HEK293 (cell line): ENCODE measurements around the gene UBL5.

Experiments
- CTCF ChIA-PET: fragments of 350-600 bp; formaldehyde crosslinking; extraction: SDS; loops from one replicate; lab custom pipeline; 2021; ENCODE audit warnings: antibody characterized with exemption; lab: Yijun Ruan, JAX
- POLR2A ChIA-PET: fragments of 300-600 bp; formaldehyde crosslinking; extraction: SDS; loops from one replicate; lab custom pipeline; 2020; ENCODE audit warnings: antibody characterized with exemption, inconsistent platforms; lab: Yijun Ruan, JAX
- H3K27ac ChIP-seq: fragments of 200-500 bp; sonication (Bioruptor generic); 2 replicates; pipeline ENCODE4 v1.5.1; 2014; ENCODE audit warnings: low read depth, low read length, control low read depth, inconsistent platforms; ENCODE audit errors: extremely low read depth
- H3K36me3 ChIP-seq, 2 experiments: fragments of 200-500 bp in 1 of 2; sonication (Bioruptor generic) in 1 of 2; 1 replicate in 1 of 2; 2 replicates in 1 of 2; pipeline ENCODE4 v1.5.1; 2014 to 2017; ENCODE audit warnings: inconsistent platforms in 2 of 2, low read length in 2 of 2; ENCODE audit not compliant: control insufficient read depth in 2 of 2, insufficient read depth in 1 of 2
- H3K4me1 ChIP-seq: fragments of 200-500 bp; sonication (Bioruptor generic); 2 replicates; pipeline ENCODE4 v1.5.1; 2014; ENCODE audit warnings: mild to moderate bottlenecking, low read length, inconsistent platforms; ENCODE audit not compliant: control insufficient read depth, insufficient read depth
- H3K4me3 ChIP-seq: 2 replicates; pipeline ENCODE4 v1.5.1; 2011; ENCODE audit warnings: low read depth, mild to moderate bottlenecking, control low read depth, low read length, moderate library complexity
- H3K9me3 ChIP-seq: fragments of 200-500 bp; sonication (Bioruptor generic); 2 replicates; pipeline ENCODE4 v1.5.1; 2014; ENCODE audit warnings: low read depth, low read length, inconsistent platforms; ENCODE audit not compliant: control insufficient read depth, insufficient read depth
- BCL11A ChIP-seq: fragments of 450-650 bp; formaldehyde crosslinking; IDR thresholded peaks from 2 replicates; pipeline ENCODE4 v1.5.1; 2016; ENCODE audit warnings: low read depth, missing biosample characterization, missing genetic modification characterization
- BCL11B ChIP-seq: fragments of 450-650 bp; formaldehyde crosslinking; IDR thresholded peaks from 2 replicates; pipeline ENCODE4 v1.5.1; 2016; ENCODE audit warnings: low read depth, missing biosample characterization, missing genetic modification characterization
- HOXC10 ChIP-seq: sonication (generic); formaldehyde crosslinking; IDR thresholded peaks from 2 replicates; pipeline ENCODE4 v1.8.1; 2023; ENCODE audit warnings: mild to moderate bottlenecking, missing genetic modification reagents
- HOXD13 ChIP-seq: sonication (generic); formaldehyde crosslinking; IDR thresholded peaks from 2 replicates; pipeline ENCODE4 v1.8.0; 2022; ENCODE audit warnings: missing genetic modification reagents, borderline replicate concordance
- IKZF3 ChIP-seq: fragments of 450-650 bp; IDR thresholded peaks from 2 replicates; pipeline ENCODE4 v1.5.0; 2018; ENCODE audit warnings: missing biosample characterization, mild to moderate bottlenecking, missing genetic modification characterization, moderate library complexity
- KLF16 ChIP-seq: fragments of 450-650 bp; formaldehyde crosslinking; IDR thresholded peaks from 2 replicates; pipeline ENCODE4 v1.5.1; 2017; ENCODE audit warnings: missing biosample characterization, missing genetic modification characterization
- OVOL3 ChIP-seq: fragments of 450-650 bp; formaldehyde crosslinking; IDR thresholded peaks from 2 replicates; pipeline ENCODE4 v1.5.1; 2016; ENCODE audit warnings: missing biosample characterization, missing genetic modification characterization
- SCRT1 ChIP-seq: fragments of 450-650 bp; formaldehyde crosslinking; IDR thresholded peaks from 2 replicates; pipeline ENCODE4 v1.5.1; 2016; ENCODE audit warnings: missing biosample characterization, missing genetic modification characterization, borderline replicate concordance
- ZBTB17 ChIP-seq: fragments of 450-650 bp; formaldehyde crosslinking; IDR thresholded peaks from 2 replicates; pipeline ENCODE4 v1.5.1; 2016; ENCODE audit warnings: missing biosample characterization, missing genetic modification characterization
- ZBTB20 ChIP-seq: fragments of 450-650 bp; formaldehyde crosslinking; IDR thresholded peaks from 2 replicates; pipeline ENCODE4 v1.5.1; 2016; ENCODE audit warnings: missing biosample characterization, missing genetic modification characterization
- ZBTB26 ChIP-seq: fragments of 450-650 bp; formaldehyde crosslinking; optimal IDR thresholded peaks from 2 replicates; pipeline ENCODE3; 2016; ENCODE audit warnings: missing biosample characterization, mild to moderate bottlenecking, missing genetic modification characterization
- ZEB2 ChIP-seq: fragments of 450-650 bp; formaldehyde crosslinking; IDR thresholded peaks from 2 replicates; pipeline ENCODE4 v1.5.1; 2016; ENCODE audit warnings: missing biosample characterization, missing genetic modification characterization
- ZFP37 ChIP-seq: fragments of 450-650 bp; formaldehyde crosslinking; IDR thresholded peaks from 2 replicates; pipeline ENCODE4 v1.5.1; 2016; ENCODE audit warnings: missing biosample characterization, missing genetic modification characterization
- ZFP41 ChIP-seq: fragments of 450-650 bp; formaldehyde crosslinking; IDR thresholded peaks from 2 replicates; pipeline ENCODE4 v1.5.1; 2016; ENCODE audit warnings: missing biosample characterization, missing genetic modification characterization, borderline replicate concordance
- ZFP69B ChIP-seq: fragments of 450-650 bp; formaldehyde crosslinking; IDR thresholded peaks from 2 replicates; pipeline ENCODE4 v1.5.1; 2016; ENCODE audit warnings: missing biosample characterization, missing genetic modification characterization
- ZNF140 ChIP-seq: fragments of 450-650 bp; formaldehyde crosslinking; IDR thresholded peaks from 2 replicates; pipeline ENCODE4 v1.5.1; 2016; ENCODE audit warnings: missing biosample characterization, missing genetic modification characterization
- ZNF16 ChIP-seq: fragments of 450-650 bp; formaldehyde crosslinking; IDR thresholded peaks from 2 replicates; pipeline ENCODE4 v1.5.1; 2016; ENCODE audit warnings: low read depth, missing biosample characterization, missing genetic modification characterization
- ZNF214 ChIP-seq: fragments of 450-650 bp; formaldehyde crosslinking; IDR thresholded peaks from 2 replicates; pipeline ENCODE4 v1.5.1; 2017; ENCODE audit warnings: missing biosample characterization, mild to moderate bottlenecking, missing genetic modification characterization, borderline replicate concordance
- ZNF239 ChIP-seq: fragments of 450-650 bp; formaldehyde crosslinking; IDR thresholded peaks from 2 replicates; pipeline ENCODE4 v1.5.1; 2016; ENCODE audit warnings: missing biosample characterization, missing genetic modification characterization
- ZNF530 ChIP-seq: fragments of 450-650 bp; formaldehyde crosslinking; IDR thresholded peaks from 2 replicates; pipeline ENCODE4 v1.5.1; 2016; ENCODE audit warnings: low read depth, missing biosample characterization, missing genetic modification characterization
- ZNF548 ChIP-seq: fragments of 450-650 bp; formaldehyde crosslinking; IDR thresholded peaks from 2 replicates; pipeline ENCODE4 v1.5.1; 2016; ENCODE audit warnings: missing biosample characterization, missing genetic modification characterization
- ZNF626 ChIP-seq: fragments of 450-650 bp; sonication (Bioruptor Pico); formaldehyde crosslinking; IDR thresholded peaks from 2 replicates; pipeline ENCODE4 v1.5.1; 2018; ENCODE audit warnings: missing biosample characterization, missing genetic modification characterization, inconsistent platforms
- ZNF629 ChIP-seq: fragments of 450-650 bp; formaldehyde crosslinking; IDR thresholded peaks from 2 replicates; pipeline ENCODE4 v1.5.1; 2017; ENCODE audit warnings: missing biosample characterization, missing genetic modification characterization
- ZNF664 ChIP-seq: fragments of 450-650 bp; formaldehyde crosslinking; IDR thresholded peaks from 2 replicates; pipeline ENCODE4 v1.5.1; 2016; ENCODE audit warnings: missing biosample characterization, missing genetic modification characterization
- ZNF692 ChIP-seq: fragments of 450-650 bp; formaldehyde crosslinking; IDR thresholded peaks from 2 replicates; pipeline ENCODE4 v1.5.1; 2016; ENCODE audit warnings: missing biosample characterization, missing genetic modification characterization
- ZNF707 ChIP-seq: fragments of 450-650 bp; formaldehyde crosslinking; IDR thresholded peaks from 2 replicates; pipeline ENCODE4 v1.5.1; 2016; ENCODE audit warnings: missing biosample characterization, missing genetic modification characterization
- TF ChIP-seq, protein P1 (sequence below): fragments of 450-650 bp; formaldehyde crosslinking; IDR thresholded peaks from 2 replicates; pipeline ENCODE4 v1.5.1; 2016; ENCODE audit warnings: missing biosample characterization, missing genetic modification characterization

UBL5 gene

DNA sequence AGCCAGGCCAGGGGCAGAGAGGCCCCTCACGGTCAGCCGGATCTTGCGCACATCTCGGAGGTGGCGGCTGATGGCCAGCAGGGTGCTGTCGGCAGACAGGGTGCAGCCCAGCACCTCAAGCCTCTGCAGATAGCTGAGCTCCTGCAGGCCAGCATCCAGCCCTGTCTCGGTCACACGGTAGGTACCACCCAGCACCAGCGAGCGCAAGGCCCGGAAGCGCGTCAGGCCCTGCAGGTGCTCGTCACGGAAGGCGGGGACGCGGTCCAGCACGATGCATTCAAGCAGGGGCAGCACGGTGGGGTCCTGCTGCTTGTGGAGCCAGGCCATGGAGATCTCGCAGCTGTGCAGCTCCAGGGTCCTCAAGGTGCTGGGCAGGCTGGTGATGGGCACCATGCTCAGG, 16.6 kb upstream of the UBL5 start:
- no peak for TF ChIP-seq IKZF3 (tag by site-specific recombination)
- peaks cover 36 to 56% of the 10 kb centered on the region in 2 experiments; a peak in 2 of 3 replicates for H3K36me3 ChIP-seq
- H3K4me3 ChIP-seq, result no peak overlapping the region
- POLR2A ChIA-PET, result no interaction called here
- no peaks in the 10 kb centered on the region for H3K9me3 ChIP-seq
- no peak overlapping the region for H3K27ac ChIP-seq
- CTCF ChIA-PET, result interaction anchor here (0.6 kb wide), 2 partner anchors 27 to 661 kb away, joined by 4 to 5 read pairs; no protein-coding TSS in a partner anchor
- no peaks in the 10 kb centered on the region for H3K4me1 ChIP-seq

DNA sequence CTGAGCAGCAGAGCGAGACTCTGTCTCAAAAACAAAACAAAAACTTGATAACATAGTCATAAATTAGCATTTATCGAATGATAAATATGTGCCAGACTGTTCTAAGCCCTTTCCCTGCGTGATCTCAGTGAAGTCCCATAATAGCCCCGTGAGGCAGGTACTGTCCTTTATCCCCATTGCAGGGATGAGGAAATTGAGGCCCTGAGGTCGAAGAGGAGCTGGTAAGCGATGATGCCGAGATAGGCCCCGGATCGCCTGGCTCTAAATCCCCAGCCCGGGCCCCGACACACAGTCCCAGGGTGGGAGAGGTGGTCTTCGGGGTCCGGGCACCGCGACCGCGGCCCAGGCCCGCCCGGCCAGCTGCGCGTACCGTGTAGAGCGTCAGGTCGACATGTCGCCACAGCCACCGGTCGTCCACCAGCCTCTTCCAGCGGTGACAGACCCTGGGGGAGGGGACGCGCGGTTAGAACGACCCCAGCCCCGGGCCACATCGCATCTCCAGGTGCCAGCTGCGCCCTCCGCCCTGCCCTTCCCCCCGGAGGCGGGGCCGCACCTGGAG, 9.5 kb upstream of the UBL5 start:
- H3K4me1 ChIP-seq, result peaks cover 4% of the 10 kb centered on the region; the same call in 1 of the 2 replicates
- TF ChIP-seq KLF16 (tag by site-specific recombination) (0 out of 2 replicates have a peak, but pooled peaks have one; percentile 16), ZBTB20 (0 out of 2 replicates have a peak, but pooled peaks have one; percentile 23), ZNF692 (tag by site-specific recombination) (0 out of 2 replicates have a peak, but pooled peaks have one; percentile 52), ZBTB26 (tag by site-specific recombination) (peak; percentile 32), ZNF214 (no peak), HOXD13 (CRISPR knock-in tag) (no peak), ZFP37 (tag by site-specific recombination) (0 out of 2 replicates have a peak, but pooled peaks have one; percentile 35), ZBTB17 (tag by site-specific recombination) (peak; percentile 72; the same call in 1 of the 2 replicates)
- H3K27ac ChIP-seq, result peak overlapping the region; percentile 58
- ChIA-PET POLR2A (interaction anchor here (0.6 to 1.9 kb wide), 7 partner anchors 9 to 50 kb away, joined by 3 to 29 read pairs (median 4); partner anchors contain the start of genes PIN1, UBL5 and ZNF846), CTCF (interaction anchor here (0.6 kb wide), 1 partner anchor 425 kb away, joined by 4 read pairs; no protein-coding TSS in a partner anchor)
- H3K4me3 ChIP-seq, result peak overlapping the region; percentile 100
- peaks cover 8 to 13% of the 10 kb centered on the region in 2 experiments; a peak in 2 of 3 replicates for H3K36me3 ChIP-seq
- H3K9me3 ChIP-seq, result no peaks in the 10 kb centered on the region

DNA sequence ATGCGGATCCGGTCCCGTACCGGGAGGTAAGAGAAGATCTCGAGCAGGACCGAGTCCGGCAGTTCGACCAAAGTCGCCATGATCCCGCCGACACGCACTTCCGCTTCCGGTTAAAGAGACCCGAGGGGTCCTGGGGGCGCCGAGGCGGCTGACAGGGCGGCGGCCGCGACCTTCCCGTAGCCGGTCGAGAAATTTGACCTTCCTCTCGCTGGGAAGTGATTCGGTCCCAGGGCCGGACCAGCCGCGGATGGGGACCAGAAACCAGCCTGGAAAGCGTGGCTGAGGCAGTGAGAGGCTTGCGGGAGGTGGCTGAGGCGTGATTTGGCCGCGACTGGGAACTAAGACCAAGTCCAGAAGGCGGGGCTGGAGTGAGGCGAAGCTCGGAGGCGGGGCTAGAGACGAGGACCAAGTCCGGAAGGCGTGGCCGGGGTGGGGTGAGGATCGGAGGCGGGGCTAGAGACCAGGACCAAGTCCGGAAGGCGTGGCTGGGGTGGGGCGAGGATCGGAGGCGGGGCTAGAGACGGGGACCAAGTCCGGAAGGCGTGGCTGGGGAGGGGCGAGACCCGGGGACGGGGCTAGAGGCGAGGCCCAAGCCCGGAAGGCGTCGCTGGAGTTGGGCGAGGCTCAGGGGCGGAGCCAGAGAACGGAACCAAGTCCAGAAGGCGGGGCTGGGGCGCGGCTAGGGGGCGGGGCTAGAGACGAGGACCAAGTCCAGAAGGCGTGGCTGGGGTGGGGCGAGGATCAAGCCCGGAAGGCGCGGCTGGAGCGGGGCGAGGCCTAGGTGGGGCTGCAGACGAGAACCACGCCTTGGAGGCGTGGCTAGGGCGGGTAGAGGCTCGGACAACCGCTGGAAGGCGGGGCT, 8.8 kb upstream of the UBL5 start, which contains the start of gene FBXL12:
Gene FBXL12, minus strand, starts transcription at position 346 of the 862 bp plus-strand sequence. Its CDS starts 266 bp downstream, at position 80.
- POLR2A ChIA-PET, result interaction anchor here (0.6 to 1.9 kb wide), 9 partner anchors 8 to 50 kb away, joined by 3 to 29 read pairs (median 3); partner anchors contain the start of genes PIN1, UBL5 and ZNF846
- H3K4me3 ChIP-seq, result peak within 1 kb of the TSS; percentile 100
- H3K9me3 ChIP-seq, result no peaks in the 10 kb centered on the region
- CTCF ChIA-PET, result interaction anchor here (0.6 kb wide), 2 partner anchors 23 to 424 kb away, joined by 3 to 4 read pairs; no protein-coding TSS in a partner anchor
- H3K27ac ChIP-seq, result peak within 1 kb of the TSS; percentile 58
- peaks cover 4% of the 10 kb centered on the region; the same call in 1 of the 2 replicates for H3K4me1 ChIP-seq
- peaks cover 4 to 9% of the 10 kb centered on the region in 2 experiments; a peak in 2 of 3 replicates for H3K36me3 ChIP-seq
- no peak for TF ChIP-seq ZFP41
- TF ChIP-seq, protein P1, sequence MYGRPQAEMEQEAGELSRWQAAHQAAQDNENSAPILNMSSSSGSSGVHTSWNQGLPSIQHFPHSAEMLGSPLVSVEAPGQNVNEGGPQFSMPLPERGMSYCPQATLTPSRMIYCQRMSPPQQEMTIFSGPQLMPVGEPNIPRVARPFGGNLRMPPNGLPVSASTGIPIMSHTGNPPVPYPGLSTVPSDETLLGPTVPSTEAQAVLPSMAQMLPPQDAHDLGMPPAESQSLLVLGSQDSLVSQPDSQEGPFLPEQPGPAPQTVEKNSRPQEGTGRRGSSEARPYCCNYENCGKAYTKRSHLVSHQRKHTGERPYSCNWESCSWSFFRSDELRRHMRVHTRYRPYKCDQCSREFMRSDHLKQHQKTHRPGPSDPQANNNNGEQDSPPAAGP, result 0 out of 2 replicates have a peak, but pooled peaks have one; percentile 26
- peak; percentile 57 for TF ChIP-seq ZNF629 (tag by site-specific recombination)
- no peak for TF ChIP-seq ZNF140 (tag by site-specific recombination)
- TF ChIP-seq HOXC10 (CRISPR knock-in tag), result no peak
- TF ChIP-seq ZNF664 (tag by site-specific recombination), result no peak
- TF ChIP-seq ZNF707 (tag by site-specific recombination), result no peak
- TF ChIP-seq BCL11B (tag by site-specific recombination), result no peak
- TF ChIP-seq ZNF16, result no peak
- no peak for TF ChIP-seq ZNF239 (tag by site-specific recombination)
- TF ChIP-seq OVOL3 (tag by site-specific recombination), result no peak
- TF ChIP-seq SCRT1, result no peak
- peak; percentile 63 for TF ChIP-seq ZEB2 (tag by site-specific recombination)
- no peak for TF ChIP-seq ZNF530 (tag by site-specific recombination)
- no peak for TF ChIP-seq ZNF626 (tag by site-specific recombination)
- TF ChIP-seq BCL11A (tag by site-specific recombination), result no peak
- TF ChIP-seq ZFP69B (tag by site-specific recombination), result 0 out of 2 replicates have a peak, but pooled peaks have one; percentile 34
- TF ChIP-seq ZNF548, result no peak
